GM19193 (cell line): Measurements from ENCODE around the gene CST7.

Source experiments
- POLR2A ChIP-seq: IDR thresholded peaks from 4 replicates; pipeline ENCODE4 v1.6.1; 2011; ENCODE audit not compliant: insufficient read depth, insufficient read length; ENCODE audit errors: extremely low read depth

CST7 gene

GRCh38 chr20:24969186-24970029 is 20.3 kb downstream of the CST7 start:
- no peak for TF ChIP-seq POLR2A

GRCh38 chr20:24970030-24970553 is 21.0 kb downstream of the CST7 start:
- no peak for TF ChIP-seq POLR2A

DNA sequence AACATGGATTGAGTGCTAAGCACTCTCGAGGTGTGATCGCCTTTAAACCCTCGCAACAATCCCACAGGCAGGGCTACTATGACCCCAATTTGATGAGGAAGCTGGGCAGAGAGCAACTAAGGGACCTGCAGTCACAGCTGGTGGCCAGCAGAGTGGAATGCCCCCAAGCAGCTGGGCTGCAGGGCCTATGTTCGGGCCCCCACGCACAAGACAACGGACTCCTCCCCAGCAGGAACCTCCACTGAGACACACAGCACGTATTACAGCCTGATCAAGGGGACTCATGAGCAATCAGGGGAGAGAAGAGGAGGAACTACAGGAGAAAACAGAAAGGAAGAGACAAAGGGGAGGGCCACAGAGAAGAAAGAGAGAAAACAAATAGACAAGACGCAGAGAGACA is 21.7 kb downstream of the CST7 start:
- no peak for TF ChIP-seq POLR2A

DNA sequence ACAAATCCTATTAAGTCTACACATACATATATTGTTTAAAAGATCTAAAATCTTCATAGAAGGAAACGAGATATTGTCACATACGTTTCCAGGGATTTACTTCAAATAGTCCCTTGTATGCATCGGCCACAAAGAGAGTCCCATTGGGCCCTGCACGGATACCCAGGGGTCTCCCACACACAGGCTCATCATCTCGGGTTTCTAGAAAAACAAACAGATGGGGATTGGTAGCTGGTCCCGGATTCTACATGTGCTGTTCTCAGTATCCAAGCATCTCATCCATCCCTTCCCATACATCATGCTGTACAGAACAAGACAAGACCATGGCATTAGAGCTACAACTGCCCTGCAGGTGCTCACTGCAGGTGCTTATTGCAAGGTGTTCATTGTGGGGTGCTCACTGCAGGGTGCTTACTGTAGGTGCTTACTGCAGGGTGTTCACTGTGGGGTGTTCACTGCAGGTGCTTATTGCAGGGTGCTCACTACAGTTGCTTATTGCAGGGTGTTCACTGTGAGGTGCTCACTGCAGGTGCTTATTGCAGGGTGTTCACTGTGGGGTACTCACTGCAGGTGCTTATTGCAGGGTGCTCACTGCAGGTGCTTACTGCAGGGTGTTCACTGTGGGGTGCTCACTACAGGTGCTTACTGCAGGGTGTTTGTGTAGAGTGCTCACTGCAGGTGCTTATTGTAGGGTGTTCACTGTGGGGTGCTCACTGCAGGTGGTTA is 22.5 kb downstream of the CST7 start:
- no peak for TF ChIP-seq POLR2A

GRCh38 chr20:24972341-24972740 is 23.3 kb downstream of the CST7 start:
- TF ChIP-seq POLR2A: no peak

GRCh38 chr20:24977336-24977735 is 28.3 kb downstream of the CST7 start:
- no peak for TF ChIP-seq POLR2A

GRCh38 chr20:24977797-24978196 is 28.7 kb downstream of the CST7 start:
- TF ChIP-seq POLR2A: no peak

GRCh38 chr20:24978513-24978912 is 29.4 kb downstream of the CST7 start:
- no peak for TF ChIP-seq POLR2A

GRCh38 chr20:24979036-24979960 is 30.2 kb downstream of the CST7 start:
- no peak for TF ChIP-seq POLR2A

GRCh38 chr20:24980291-24981053 is 31.4 kb downstream of the CST7 start:
- no peak for TF ChIP-seq POLR2A

DNA sequence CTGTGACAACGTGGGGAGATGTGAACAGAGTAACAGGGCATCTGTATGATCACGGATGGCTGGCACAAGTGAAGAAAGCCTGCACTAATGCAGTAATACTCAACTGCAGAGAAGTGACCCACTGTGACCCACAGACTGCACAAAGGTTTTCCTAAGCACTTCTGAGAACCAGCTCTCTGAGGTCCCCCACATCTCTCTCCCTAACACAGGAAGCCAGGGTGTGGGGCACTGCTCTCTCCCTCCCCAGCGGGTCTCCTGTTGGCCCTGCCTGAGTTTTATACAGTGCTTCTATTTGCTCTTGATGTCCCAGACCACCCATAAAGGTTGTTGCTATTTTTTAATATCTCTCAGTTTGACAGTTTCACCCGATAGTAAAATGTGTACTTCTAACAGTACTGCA is 32.2 kb downstream of the CST7 start:
- TF ChIP-seq POLR2A: no peak

GRCh38 chr20:24981790-24982189 is 32.7 kb downstream of the CST7 start:
- TF ChIP-seq POLR2A: no peak

GRCh38 chr20:24983896-24984295 is 34.8 kb downstream of the CST7 start:
- TF ChIP-seq POLR2A: no peak
